Muscle of leg (tissue), 11 donors: ENCODE results near the gene CCNI. TPM values are rescaled to one million over a fixed set of nuclear protein-coding genes. Genes with fewer than 3 reads are reported as not detected.
"Not testable (repeated sequence)": the region's sequence is repeated elsewhere in the genome, so short reads cannot be mapped to it uniquely, and the experiment has no call there.

ENCODE experiments used
- DNase-seq: peaks from one replicate; pipeline ENCODE4 v3.0.0; 2013
- H3K27ac ChIP-seq: one replicate; pipeline ENCODE4 v1.5.1; 2013; ENCODE audit warnings: mild to moderate bottlenecking, low read length, control low read depth
- H3K27me3 ChIP-seq: one replicate; pipeline ENCODE4 v1.6.1; 2013; ENCODE audit warnings: low read length; ENCODE audit not compliant: control insufficient read depth, insufficient read depth
- H3K36me3 ChIP-seq: one replicate; pipeline ENCODE4 v1.6.1; 2013; ENCODE audit warnings: low read length; ENCODE audit not compliant: control insufficient read depth, insufficient read depth
- H3K4me1 ChIP-seq: one replicate; pipeline ENCODE4 v1.6.1; 2013; ENCODE audit warnings: low read length; ENCODE audit not compliant: control insufficient read depth, insufficient read depth
- H3K4me3 ChIP-seq: one replicate; pipeline ENCODE4 v1.5.1; 2013; ENCODE audit warnings: low read length, control low read depth
- H3K9me3 ChIP-seq: replicated peaks from 2 replicates; pipeline ENCODE4 v1.6.1; 2013; ENCODE audit warnings: low read depth, low read length; ENCODE audit not compliant: control insufficient read depth
- WGBS: methylation state at CpG from one replicate; pipeline ENCODE4 v1.1.5; 2013; ENCODE audit warnings: missing lambda C conversion rate; ENCODE audit not compliant: insufficient coverage; 5-methylcytosine and 5-hydroxymethylcytosine counted together
- polyA plus RNA-seq, 8 donors: library from polyadenylated mRNA; unstranded; fragments of 120-200 nt; gene quantifications; one replicate each; pipeline versions ENCODE4 v1.2.1 to v1.2.3, GENCODE V29; 2013; ENCODE audit warnings: inconsistent platforms in 1 of 8, low replicate concordance in 1 of 8; ENCODE audit not compliant: insufficient read length in 8 of 8, insufficient read depth in 1 of 8
- total RNA-seq: library from RNA; stranded (reverse); fragments of 120-200 nt; gene quantifications from one replicate; pipeline ENCODE4 v1.2.4, GENCODE V29; 2013

CCNI gene
- total and polyA plus RNA-seq, 9 donors = 124 to 334 (median 258) TPM

GRCh38 chr4:77031544-77031943 is 44.2 kb downstream of the CCNI start:
- H3K27ac ChIP-seq = no peak overlapping the region
- no peaks in the 10 kb centered on the region for H3K9me3 ChIP-seq
- H3K4me1 ChIP-seq = no peaks in the 10 kb centered on the region
- no peak overlapping the region for H3K4me3 ChIP-seq
- 80% methylated on average over 3 of the region's 5 CpGs for WGBS
- DNase-seq = no peak
- H3K36me3 ChIP-seq = peaks cover 82% of the 10 kb centered on the region
- H3K27me3 ChIP-seq = no peaks in the 10 kb centered on the region

GRCh38 chr4:77029757-77030156 is 46.0 kb downstream of the CCNI start:
- peaks cover 86% of the 10 kb centered on the region for H3K36me3 ChIP-seq
- no CpG with 5 or more reads among the region's 7 CpGs for WGBS
- H3K4me3 ChIP-seq, H3K27me3 ChIP-seq, H3K27ac ChIP-seq, DNase-seq, H3K4me1 ChIP-seq, H3K9me3 ChIP-seq: not testable (repeated sequence)

- Histone ChIP-seq H3K36me3 (peaks cover 87% of the 10 kb centered on the region), H3K27me3 (no peaks in the 10 kb centered on the region), H3K4me1 (no peaks in the 10 kb centered on the region), H3K9me3 (no peaks in the 10 kb centered on the region), H3K27ac (no peak overlapping the region), H3K4me3 (no peak overlapping the region)
- no peak for DNase-seq
- WGBS = no CpG with 5 or more reads among the region's 2 CpGs
Observed at GRCh38 chr4:77028246-77028645, 47.5 kb downstream of the CCNI start.

DNA sequence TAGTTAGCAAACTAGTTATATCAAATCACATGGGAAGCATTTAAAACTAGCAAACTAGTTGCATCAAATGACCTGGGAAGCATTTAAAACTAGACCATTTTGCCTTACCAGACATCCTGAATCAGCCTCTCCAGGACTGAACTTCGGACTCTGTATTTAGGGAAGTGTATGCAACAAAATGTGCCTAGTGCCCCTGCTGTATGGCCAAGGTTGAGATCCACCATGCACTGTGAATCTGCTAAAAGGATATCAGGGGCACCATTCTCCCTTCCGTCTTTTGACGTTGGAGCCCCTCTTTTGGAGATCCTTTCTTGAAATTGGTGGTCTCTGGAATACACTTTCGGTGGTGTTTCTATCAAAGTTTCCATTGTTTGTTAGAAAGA is 49.5 kb downstream of the CCNI start:
- H3K9me3 ChIP-seq = no peaks in the 10 kb centered on the region
- H3K36me3 ChIP-seq = peaks cover 86% of the 10 kb centered on the region
- WGBS = no CpG with 5 or more reads among the region's 4 CpGs

DNA sequence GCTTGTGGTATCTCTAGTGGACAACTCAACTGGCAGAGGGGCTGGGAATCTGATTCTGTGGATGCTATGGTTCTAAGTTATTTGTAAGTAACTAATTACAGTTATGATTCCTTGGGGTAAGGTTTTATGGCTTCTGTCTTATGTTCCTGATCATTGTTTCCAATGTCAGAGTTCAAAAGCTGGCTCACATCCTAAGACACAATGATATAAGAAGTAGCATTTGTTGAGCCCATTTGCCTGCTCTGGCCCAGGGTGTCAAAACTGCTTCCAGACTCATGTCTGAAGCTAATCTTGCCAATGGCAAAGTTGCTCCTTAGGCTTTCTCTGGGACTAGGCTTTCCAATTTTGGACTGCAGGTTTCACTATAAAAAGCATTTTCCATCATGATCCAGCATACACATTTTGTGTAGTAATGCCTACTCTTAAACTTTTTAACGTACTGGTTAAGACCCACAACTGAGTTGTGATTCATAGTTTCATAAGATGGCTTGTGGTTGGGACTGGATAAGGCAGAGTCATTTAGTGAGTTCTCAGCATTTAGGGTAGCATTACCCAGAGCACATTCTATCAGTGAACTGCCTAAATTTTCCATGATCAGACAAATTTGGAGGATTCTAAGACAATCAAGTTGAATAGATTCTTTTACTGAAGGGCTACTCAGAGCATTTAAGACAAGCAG is 50.0 kb downstream of the CCNI start:
- Histone ChIP-seq H3K27me3 (no peaks in the 10 kb centered on the region), H3K9me3 (no peaks in the 10 kb centered on the region), H3K4me3 (no peak overlapping the region), H3K4me1 (peaks cover 12% of the 10 kb centered on the region), H3K36me3 (peaks cover 86% of the 10 kb centered on the region), H3K27ac (no peak overlapping the region)
- WGBS = no CpG with 5 or more reads among the region's 1 CpG
- no peak for DNase-seq

More for the DNA sequence above, 49.5 kb downstream of the CCNI start:
- Histone ChIP-seq H3K27me3 (no peaks in the 10 kb centered on the region), H3K4me1 (peaks cover 11% of the 10 kb centered on the region), H3K27ac (no peak overlapping the region), H3K4me3 (no peak overlapping the region)
- no peak for DNase-seq

GRCh38 chr4:77023920-77024319 is 51.9 kb downstream of the CCNI start:
- no peak overlapping the region for H3K4me3 ChIP-seq
- H3K9me3 ChIP-seq = no peaks in the 10 kb centered on the region
- peaks cover 12% of the 10 kb centered on the region for H3K4me1 ChIP-seq
- no peaks in the 10 kb centered on the region for H3K27me3 ChIP-seq
- H3K27ac ChIP-seq = no peak overlapping the region
- peaks cover 88% of the 10 kb centered on the region for H3K36me3 ChIP-seq
- DNase-seq = no peak
- 90% methylated on average over 2 of the region's 11 CpGs for WGBS

- WGBS = 83% methylated on average over 2 of the region's 5 CpGs
- Histone ChIP-seq H3K4me3 (no peak overlapping the region), H3K4me1 (peaks cover 12% of the 10 kb centered on the region), H3K27ac (peak overlapping the region; percentile 22), H3K27me3 (no peaks in the 10 kb centered on the region), H3K36me3 (peaks cover 81% of the 10 kb centered on the region), H3K9me3 (no peaks in the 10 kb centered on the region)
- peak; percentile 35 for DNase-seq
Observed at GRCh38 chr4:77022560-77023179, 53.1 kb downstream of the CCNI start.

DNA sequence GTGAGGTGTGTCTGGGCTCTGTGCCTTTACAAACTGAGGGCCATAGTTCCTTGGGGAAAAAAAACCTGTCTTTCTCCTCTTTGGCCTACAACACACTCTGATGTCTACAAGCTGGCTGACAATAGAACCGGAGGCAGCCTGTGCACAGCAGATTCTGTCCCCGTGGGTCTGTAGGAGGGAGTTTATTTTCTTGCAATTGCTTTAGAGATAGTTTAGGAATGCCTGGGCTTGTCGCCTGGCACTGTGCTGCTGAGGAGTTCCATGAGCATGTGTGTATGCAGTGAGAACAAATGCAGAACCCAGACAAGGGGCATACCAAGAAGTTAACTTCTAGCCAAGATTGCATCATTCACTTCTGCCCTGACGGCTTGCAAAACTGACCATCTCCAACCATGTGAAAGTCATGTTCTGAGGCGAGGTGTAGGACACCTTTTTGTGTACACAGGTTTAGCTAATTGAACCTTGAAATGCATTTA is 54.1 kb downstream of the CCNI start:
- peaks cover 75% of the 10 kb centered on the region for H3K36me3 ChIP-seq

GRCh38 chr4:77020017-77020416 is 55.8 kb downstream of the CCNI start:
- DNase-seq = no peak
- H3K27ac ChIP-seq = no peak overlapping the region

More for the DNA sequence above, 54.1 kb downstream of the CCNI start:
- no peak for DNase-seq
- Histone ChIP-seq H3K4me1 (peaks cover 12% of the 10 kb centered on the region), H3K27ac (no peak overlapping the region), H3K4me3 (no peak overlapping the region), H3K27me3 (no peaks in the 10 kb centered on the region), H3K9me3 (no peaks in the 10 kb centered on the region)
- WGBS = 48% methylated on average over 3 of the region's 5 CpGs

GRCh38 chr4:77015390-77015789 is 60.4 kb downstream of the CCNI start:
- no peak overlapping the region for H3K4me3 ChIP-seq

More at GRCh38 chr4:77020017-77020416, 55.8 kb downstream of the CCNI start:
- Histone ChIP-seq H3K4me1 (peaks cover 12% of the 10 kb centered on the region), H3K27me3 (no peaks in the 10 kb centered on the region), H3K4me3 (no peak overlapping the region), H3K9me3 (no peaks in the 10 kb centered on the region), H3K36me3 (peaks cover 73% of the 10 kb centered on the region)
- 100% methylated on average over 1 of the region's 3 CpGs for WGBS

More at GRCh38 chr4:77015390-77015789, 60.4 kb downstream of the CCNI start:
- no peaks in the 10 kb centered on the region for H3K9me3 ChIP-seq
- H3K4me1 ChIP-seq = peaks cover 2% of the 10 kb centered on the region
- no peak for DNase-seq
- no peaks in the 10 kb centered on the region for H3K27me3 ChIP-seq
- H3K36me3 ChIP-seq = peaks cover 61% of the 10 kb centered on the region
- H3K27ac ChIP-seq = no peak overlapping the region
- no CpG with 5 or more reads among the region's 1 CpG for WGBS
